ENCODE measurements around the gene ISL2. TPM values are rescaled to one million over a fixed set of nuclear protein-coding genes. Genes with fewer than 3 reads are reported as not detected.

Gene ISL2
- total and polyA plus RNA-seq, 5 experiments from 2014 or later = not detected

- Mint-ChIP-seq H3K36me3 (peaks cover 3 to 16% (median 4%) of the 10 kb centered on the region in 3 donors), H3K27ac (no peak overlapping the region), H3K4me3 (peak overlapping the region; percentile 77 to 98 (median 90)), H3K4me1 (peaks cover 36 to 71% (median 64%) of the 10 kb centered on the region in 4 donors), H3K9me3 (peaks cover 0 to 8% (median 0%) of the 10 kb centered on the region in 9 donors), H3K27me3 (peaks cover 52 to 89% (median 64%) of the 10 kb centered on the region in 5 donors)
- DNase-seq (peak in 1 of 10 donors; percentile 34), ATAC-seq (no peak)
- POLR2A ChIA-PET = interaction anchor here (0.7 to 1.1 kb wide), 4 partner anchors 9 to 655 kb away, joined by 3 to 10 read pairs (median 4); no protein-coding TSS in a partner anchor
Observed at GRCh38 chr15:76339305-76340197, 3.0 kb downstream of the ISL2 start.

GRCh38 chr15:76340198-76340802, 3.7 kb downstream of the ISL2 start:
- Mint-ChIP-seq H3K36me3 (peaks cover 4 to 16% (median 7%) of the 10 kb centered on the region in 3 donors), H3K9me3 (peaks cover 0 to 8% (median 0%) of the 10 kb centered on the region in 9 donors), H3K27ac (no peak overlapping the region), H3K4me1 (peaks cover 38 to 69% (median 63%) of the 10 kb centered on the region in 4 donors), H3K4me3 (peak overlapping the region; percentile 77 to 98 (median 90)), H3K27me3 (peaks cover 54 to 89% (median 65%) of the 10 kb centered on the region in 5 donors)
- ATAC-seq (peak; percentile 10 to 31), DNase-seq (no peak)
- POLR2A ChIA-PET = interaction anchor here (0.7 to 1.1 kb wide), 4 partner anchors 8 to 654 kb away, joined by 3 to 10 read pairs (median 4); no protein-coding TSS in a partner anchor

- POLR2A ChIA-PET = interaction anchor here (1.0 to 1.1 kb wide), 2 partner anchors 8 to 31 kb away, joined by 5 to 10 read pairs; no protein-coding TSS in a partner anchor
- DNase-seq = peak in 4 of 10 donors; percentile 30 to 37 (median 34)
Observed at GRCh38 chr15:76340803-76341365, 4.3 kb downstream of the ISL2 start.

GRCh38 chr15:76341366-76342057, 4.9 kb downstream of the ISL2 start:
- ATAC-seq = no peak
- H3K36me3 Mint-ChIP-seq = peaks cover 4 to 11% (median 9%) of the 10 kb centered on the region in 3 donors
- POLR2A ChIA-PET = interaction anchor here (1.2 kb wide), 1 partner anchor 54 kb away, joined by 4 read pairs; no protein-coding TSS in a partner anchor
- H3K9me3 Mint-ChIP-seq = peaks cover 0 to 8% (median 0%) of the 10 kb centered on the region in 9 donors
- H3K27me3 Mint-ChIP-seq = peaks cover 52 to 85% (median 63%) of the 10 kb centered on the region in 5 donors
- no peak for DNase-seq
- peaks cover 36 to 67% (median 61%) of the 10 kb centered on the region in 4 donors for H3K4me1 Mint-ChIP-seq
- peak overlapping the region in 3 of 10 donors; percentile 21 to 80 (median 37) for H3K27ac Mint-ChIP-seq
- H3K4me3 Mint-ChIP-seq = peak overlapping the region; percentile 57 to 98 (median 88)

More at GRCh38 chr15:76340803-76341365, 4.3 kb downstream of the ISL2 start:
- peaks cover 37 to 69% (median 63%) of the 10 kb centered on the region in 4 donors for H3K4me1 Mint-ChIP-seq
- peaks cover 0 to 8% (median 0%) of the 10 kb centered on the region in 9 donors for H3K9me3 Mint-ChIP-seq
- H3K27me3 Mint-ChIP-seq = peaks cover 52 to 89% (median 64%) of the 10 kb centered on the region in 5 donors
- H3K36me3 Mint-ChIP-seq = peaks cover 4 to 11% (median 9%) of the 10 kb centered on the region in 3 donors
- ATAC-seq = peak; percentile 56 to 64
- peak overlapping the region; percentile 77 to 98 (median 90) for H3K4me3 Mint-ChIP-seq
- H3K27ac Mint-ChIP-seq = no peak overlapping the region

- Mint-ChIP-seq H3K9me3 (peaks cover 0 to 5% (median 0%) of the 10 kb centered on the region in 9 donors), H3K4me1 (peaks cover 31 to 65% (median 57%) of the 10 kb centered on the region in 4 donors), H3K36me3 (peaks cover 4 to 11% (median 9%) of the 10 kb centered on the region in 3 donors), H3K27me3 (peaks cover 49 to 79% (median 60%) of the 10 kb centered on the region in 5 donors), H3K4me3 (peak overlapping the region; percentile 57 to 98 (median 76)), H3K27ac (peak overlapping the region in 2 of 10 donors; percentile 21 to 80)
- ATAC-seq = no peak
- peak in 1 of 10 donors; percentile 15 for DNase-seq
- POLR2A ChIA-PET = interaction anchor here (1.2 kb wide), 1 partner anchor 55 kb away, joined by 4 read pairs; no protein-coding TSS in a partner anchor
Observed at GRCh38 chr15:76342058-76342381, 5.4 kb downstream of the ISL2 start.

GRCh38 chr15:76342382-76343201, 6.0 kb downstream of the ISL2 start:
- no peak overlapping the region for H3K27ac Mint-ChIP-seq
- H3K9me3 Mint-ChIP-seq = peaks cover 0 to 5% (median 0%) of the 10 kb centered on the region in 9 donors
- H3K4me1 Mint-ChIP-seq = peaks cover 25 to 60% (median 52%) of the 10 kb centered on the region in 4 donors
- peaks cover 6 to 13% (median 10%) of the 10 kb centered on the region in 3 donors for H3K36me3 Mint-ChIP-seq
- H3K27me3 Mint-ChIP-seq = peaks cover 45 to 77% (median 58%) of the 10 kb centered on the region in 5 donors
- ATAC-seq = no peak
- no peak for DNase-seq
- POLR2A ChIA-PET = interaction anchor here (1.2 kb wide), 1 partner anchor 56 kb away, joined by 4 read pairs; no protein-coding TSS in a partner anchor
- H3K4me3 Mint-ChIP-seq = peak overlapping the region in 9 of 10 donors; percentile 60 to 98 (median 77)

- Mint-ChIP-seq H3K27me3 (peaks cover 51 to 80% (median 66%) of the 10 kb centered on the region in 5 donors), H3K4me1 (peaks cover 23 to 60% (median 49%) of the 10 kb centered on the region in 4 donors), H3K27ac (no peak overlapping the region), H3K36me3 (peaks cover 15 to 21% (median 18%) of the 10 kb centered on the region in 3 donors), H3K4me3 (peak overlapping the region in 6 of 10 donors; percentile 16 to 53 (median 36)), H3K9me3 (peaks cover 0 to 7% (median 0%) of the 10 kb centered on the region in 9 donors)
- no peak for ATAC-seq
- DNase-seq = no peak
- POLR2A ChIA-PET = no interaction called here
Observed at GRCh38 chr15:76343313-76343996, 6.9 kb downstream of the ISL2 start.

GRCh38 chr15:76344893-76345582, 8.5 kb downstream of the ISL2 start:
- no peak for DNase-seq
- Mint-ChIP-seq H3K36me3 (peaks cover 23 to 31% (median 29%) of the 10 kb centered on the region in 3 donors), H3K9me3 (peaks cover 0 to 7% (median 0%) of the 10 kb centered on the region in 9 donors), H3K4me3 (peak overlapping the region in 9 of 10 donors; percentile 21 to 85 (median 72)), H3K4me1 (peaks cover 15 to 44% (median 36%) of the 10 kb centered on the region in 4 donors), H3K27ac (no peak overlapping the region), H3K27me3 (peaks cover 44 to 64% (median 57%) of the 10 kb centered on the region in 5 donors)
- no peak for ATAC-seq
- POLR2A ChIA-PET = no interaction called here

GRCh38 chr15:76345583-76345879, 9.0 kb downstream of the ISL2 start:
- peaks cover 0 to 7% (median 0%) of the 10 kb centered on the region in 9 donors for H3K9me3 Mint-ChIP-seq
- POLR2A ChIA-PET = no interaction called here
- no peak overlapping the region for H3K27ac Mint-ChIP-seq
- no peak for DNase-seq
- H3K4me3 Mint-ChIP-seq = peak overlapping the region; percentile 21 to 85 (median 66)
- ATAC-seq = no peak
- H3K4me1 Mint-ChIP-seq = peaks cover 13 to 40% (median 32%) of the 10 kb centered on the region in 4 donors
- H3K36me3 Mint-ChIP-seq = peaks cover 23 to 36% (median 32%) of the 10 kb centered on the region in 3 donors
- peaks cover 40 to 59% (median 55%) of the 10 kb centered on the region in 5 donors for H3K27me3 Mint-ChIP-seq

All from naive thymus-derived CD8-positive, alpha-beta T cell (primary cell).